Measurements from ENCODE around the gene TNP2. TPM values are rescaled to one million over a fixed set of nuclear protein-coding genes. Genes with fewer than 3 reads are reported as not detected.

TNP2 gene
- total RNA-seq, 6 donors from 2014 or later, result not detected

Small RNA genes within 50 kb of the gene (small RNA-seq; reads per million reads assigned to genes)
- gene MIR548H2, result 0 reads per million in 4 donors
- gene RF00019, result 0 reads per million in 4 donors
- gene RF00554, result 0 reads per million in 4 donors

Other genes with a start within 250 kb of the TNP2 start
- gene SOCS1, start 13.1 kb downstream of the TNP2 start, total RNA-seq, result 10 to 100 TPM in 5 of 6 donors, 1 to 10 TPM in 1; 9.4 to 36.6 (median 18.5) TPM
- not detected for gene PRM3, start 4.3 kb upstream of the TNP2 start, total RNA-seq
- not detected for gene PRM2, start 7.2 kb upstream of the TNP2 start, total RNA-seq
- not detected for gene PRM1, start 12.0 kb upstream of the TNP2 start, total RNA-seq
- gene RMI2, start 76.1 kb upstream of the TNP2 start, total RNA-seq, result 1 to 10 TPM; 2.6 to 6.3 (median 2.7) TPM

All from upper lobe of left lung (tissue), 6 donors.